Activated naive CD4-positive, alpha-beta T cell treated with anti-CD3 and anti-CD28 coated beads, Interleukin-2, amount 50 U/mL, for 72 hours (primary cell): ENCODE data around the gene PRKRA. TPM values are rescaled to one million over a fixed set of nuclear protein-coding genes. Genes with fewer than 3 reads are reported as not detected.
A peak's percentile ranks its signal among the peaks of the same experiment; 100 is the strongest.
"Not testable (repeated sequence)": the region's sequence is repeated elsewhere in the genome, so short reads cannot be mapped to it uniquely, and the experiment has no call there.

Source experiments
- ATAC-seq, 2 donors: fragments of 150-1000 bp; cut with Tn5 transposase; 2 replicates each; pipeline ENCODE4 v1.10.0; 2021; ENCODE audit warnings: mild to moderate bottlenecking in 2 of 2, moderate library complexity in 2 of 2
- DNase-seq, 2 donors: peaks; one replicate each; pipeline ENCODE4 v3.0.0; 2021 to 2022; ENCODE audit warnings: low spot score in 2 of 2
- H3K27ac Mint-ChIP-seq, 2 donors: one replicate each; pipeline ENCODE4 v1.8.0; 2022; ENCODE audit warnings: mild to moderate bottlenecking in 2 of 2, mixed read lengths in 2 of 2
- H3K36me3 Mint-ChIP-seq, 2 donors: one replicate each; pipeline ENCODE4 v1.8.0; 2022; ENCODE audit warnings: mixed read lengths in 2 of 2
- H3K9me3 Mint-ChIP-seq, 2 donors: one replicate each; pipeline ENCODE4 v1.8.0; 2022; ENCODE audit warnings: mixed read lengths in 2 of 2
- total RNA-seq, 2 donors: library from RNA; stranded (reverse); gene quantifications; one replicate each; pipeline ENCODE4 v1.2.3, GENCODE V29; 2022

Gene PRKRA
- total RNA-seq, 2 donors from 2014 or later, result 57.2 to 144 TPM

DNA sequence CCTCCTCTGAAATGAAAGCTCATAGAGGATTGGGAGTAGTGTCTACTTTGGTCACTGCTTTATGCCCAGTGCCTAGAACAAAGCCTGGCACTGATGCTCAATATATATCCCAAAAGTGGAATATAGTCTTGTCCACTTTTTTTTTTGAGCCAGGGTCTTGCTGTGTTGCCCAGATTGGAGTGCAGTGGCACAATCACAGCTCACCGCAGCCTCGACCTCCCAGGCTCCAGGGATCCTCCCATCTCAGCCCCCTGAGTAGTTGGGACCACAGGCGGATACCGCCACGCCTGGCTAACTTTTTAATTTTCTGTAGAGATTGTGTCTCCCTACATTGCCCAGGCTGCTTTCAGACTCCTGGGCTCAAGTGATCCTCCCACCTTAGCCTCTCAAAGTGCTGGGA is 23.6 kb upstream of the PRKRA start:
- DNase-seq (no peak), ATAC-seq (no peak)
- no peak overlapping the region for H3K27ac Mint-ChIP-seq

DNA sequence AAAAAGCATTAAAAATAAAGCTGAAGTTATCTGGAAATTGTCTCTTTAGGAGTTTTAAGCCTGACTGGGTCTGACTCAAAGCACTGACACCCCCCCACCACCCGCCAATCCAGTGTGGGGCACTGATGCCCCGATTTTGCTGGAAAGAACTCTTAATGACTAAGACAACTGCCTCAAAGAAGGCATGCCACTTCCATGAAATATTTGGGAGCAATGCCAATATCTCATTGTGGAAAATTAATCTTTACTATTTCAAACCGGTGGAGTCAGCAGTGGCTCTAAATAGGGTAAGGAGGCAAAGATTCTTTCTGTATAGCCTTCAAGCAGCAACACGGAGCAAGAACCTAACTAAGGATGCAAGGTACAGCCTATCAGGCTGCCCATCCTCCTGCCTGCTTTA is 23.0 kb upstream of the PRKRA start:
- DNase-seq, result no peak
- no peaks in the 10 kb centered on the region for H3K9me3 Mint-ChIP-seq
- peaks cover 4 to 5% of the 10 kb centered on the region in 2 donors for H3K36me3 Mint-ChIP-seq
- ATAC-seq, result no peak
- H3K27ac Mint-ChIP-seq, result no peak overlapping the region

More for the DNA sequence above, 23.6 kb upstream of the PRKRA start:
- no peaks in the 10 kb centered on the region for H3K9me3 Mint-ChIP-seq
- peaks cover 4 to 5% of the 10 kb centered on the region in 2 donors for H3K36me3 Mint-ChIP-seq

DNA sequence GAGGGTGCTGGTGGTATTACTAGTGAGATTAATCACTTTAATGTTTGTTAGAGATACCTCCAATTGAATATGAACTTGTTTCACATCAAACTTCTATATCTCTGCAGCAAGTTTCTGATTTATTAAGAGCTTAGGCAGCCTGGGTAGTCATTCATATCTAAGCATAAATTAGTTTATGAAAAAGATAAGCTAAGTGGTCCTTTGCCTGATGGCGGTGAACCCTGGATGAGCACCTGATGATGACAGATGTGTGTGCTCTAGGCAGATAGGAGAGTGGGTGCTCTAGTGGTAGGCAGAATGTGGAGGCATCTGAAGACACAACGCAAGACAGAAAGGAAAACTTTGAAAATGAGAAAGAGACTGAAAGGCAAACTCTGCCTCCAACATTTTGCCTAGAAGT is 22.4 kb upstream of the PRKRA start:
- Mint-ChIP-seq H3K36me3 (peaks cover 3% of the 10 kb centered on the region in 2 donors), H3K9me3 (no peaks in the 10 kb centered on the region), H3K27ac (no peak overlapping the region)
- ATAC-seq (no peak), DNase-seq (no peak)

DNA sequence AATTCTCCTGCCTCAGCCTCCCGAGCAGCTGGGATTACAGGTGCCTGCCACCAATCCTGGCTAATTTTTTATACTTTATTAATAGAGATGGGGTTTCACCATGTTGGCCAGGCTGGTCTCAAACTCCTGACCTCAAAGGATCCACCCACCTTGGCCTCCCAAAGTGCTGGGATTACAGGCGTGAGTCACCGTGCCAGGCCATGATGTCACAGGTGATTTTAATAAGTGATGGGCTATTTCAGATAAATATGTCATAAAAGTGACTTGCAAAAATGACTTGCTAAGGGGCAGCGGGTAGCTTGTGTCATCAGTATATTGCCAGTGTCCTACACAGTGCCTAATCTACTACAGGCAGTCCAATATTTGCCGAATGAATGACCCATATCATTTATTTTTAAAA is 20.3 kb upstream of the PRKRA start:
- not testable (repeated sequence) for DNase-seq, ATAC-seq, H3K9me3 Mint-ChIP-seq, H3K27ac Mint-ChIP-seq, H3K36me3 Mint-ChIP-seq

DNA sequence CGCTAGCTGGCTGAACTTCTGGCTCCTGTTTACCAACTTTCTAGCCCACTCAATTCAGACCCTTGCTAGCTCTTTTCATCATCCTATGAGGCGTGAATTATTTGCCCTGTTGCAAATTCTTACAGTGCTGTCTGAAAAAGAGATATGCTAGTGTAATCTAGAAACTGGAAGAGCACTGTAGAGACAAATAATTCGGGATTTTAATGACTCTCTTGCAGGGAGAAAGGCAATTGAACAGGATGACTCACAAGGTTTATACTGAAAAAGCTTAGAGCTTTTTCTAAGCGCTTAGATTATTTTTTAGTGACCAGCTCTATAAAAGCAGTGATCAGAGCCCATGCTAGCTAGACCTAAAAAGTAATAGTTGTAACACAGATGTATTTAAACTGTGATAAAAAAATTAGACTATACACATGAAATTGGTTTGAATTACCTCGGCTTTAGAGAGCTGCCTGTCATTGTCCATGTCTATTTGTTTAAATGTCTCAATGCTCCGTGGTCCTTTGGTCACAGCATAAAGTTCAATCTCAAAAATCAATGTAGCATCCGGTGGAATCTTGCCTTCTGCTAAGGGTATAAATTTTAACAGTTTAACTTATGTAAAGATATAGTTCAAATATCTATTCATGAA is 18.4 kb upstream of the PRKRA start:
- no peaks in the 10 kb centered on the region for H3K36me3 Mint-ChIP-seq
- no peaks in the 10 kb centered on the region for H3K9me3 Mint-ChIP-seq
- ATAC-seq, result no peak
- DNase-seq, result no peak
- H3K27ac Mint-ChIP-seq, result no peak overlapping the region

DNA sequence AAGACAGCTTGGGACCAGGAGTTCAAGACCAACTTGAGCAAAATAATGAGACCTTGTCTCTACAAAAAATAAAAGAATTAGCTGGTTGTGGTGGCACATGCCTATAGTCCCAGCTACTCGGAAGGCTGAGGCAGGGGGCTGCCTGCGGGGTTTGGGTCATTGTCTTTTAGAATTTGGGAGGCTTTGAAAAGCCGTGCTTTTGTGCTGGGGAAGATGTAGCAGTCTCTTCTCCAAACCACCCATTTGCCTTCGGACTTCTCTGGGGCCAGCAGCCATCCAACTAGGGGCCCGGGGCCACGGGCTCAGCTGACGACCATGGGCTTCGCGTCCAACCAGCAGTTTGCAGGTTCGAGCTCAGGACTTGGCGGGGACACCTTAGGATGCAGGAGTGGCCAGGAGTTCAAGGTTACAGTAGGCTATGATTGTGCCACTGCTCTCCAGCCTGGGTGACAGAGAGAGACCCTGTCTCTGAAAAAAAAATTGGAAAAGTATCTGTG is 6.5 kb upstream of the PRKRA start:
- DNase-seq (no peak), ATAC-seq (no peak)
- H3K9me3 Mint-ChIP-seq, result peaks cover 0 to 6% of the 10 kb centered on the region in 2 donors
- no peak overlapping the region for H3K27ac Mint-ChIP-seq
- H3K36me3 Mint-ChIP-seq, result no peaks in the 10 kb centered on the region

DNA sequence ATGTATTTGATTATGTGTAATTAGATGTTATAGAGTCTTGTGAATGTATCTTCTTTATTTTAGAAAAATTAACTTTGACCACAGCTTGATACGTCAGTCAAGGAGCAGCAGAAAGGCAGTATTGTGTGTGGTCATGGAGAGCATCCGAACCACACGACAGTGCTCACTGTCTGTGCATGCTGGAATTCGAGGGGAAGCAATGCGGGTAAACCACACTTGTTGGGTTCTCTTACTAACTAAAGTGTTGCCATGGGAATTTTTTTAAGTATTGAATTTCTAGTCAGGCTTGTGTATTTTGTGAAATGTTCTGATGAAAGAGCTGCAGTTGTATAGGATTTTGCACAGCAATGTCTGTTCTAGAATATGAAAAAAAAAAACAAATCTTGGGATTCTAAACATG is 5.0 kb upstream of the PRKRA start:
- Mint-ChIP-seq H3K36me3 (peaks cover 6 to 8% of the 10 kb centered on the region in 2 donors), H3K9me3 (peaks cover 0 to 6% of the 10 kb centered on the region in 2 donors), H3K27ac (no peak overlapping the region)
- DNase-seq, result no peak
- ATAC-seq, result no peak

DNA sequence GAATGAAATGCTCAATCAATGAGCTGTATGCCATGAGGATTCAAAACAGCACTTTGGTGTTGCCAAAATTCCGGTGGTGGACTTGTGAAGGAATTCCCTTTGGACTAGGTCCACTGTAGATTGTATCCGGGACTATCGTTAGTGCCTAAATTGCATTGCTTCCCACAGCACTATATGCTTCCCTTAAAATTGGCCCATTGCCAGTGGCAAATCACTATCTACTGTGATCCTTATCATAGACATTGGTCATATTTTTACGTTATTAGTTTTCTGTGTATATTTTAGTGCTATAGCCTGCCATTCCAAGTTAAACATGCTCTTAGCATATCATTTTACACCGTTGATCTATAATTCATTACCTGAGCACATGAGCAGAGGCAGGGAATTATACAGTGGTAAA is 1.9 kb upstream of the PRKRA start:
- DNase-seq (no peak), ATAC-seq (no peak)
- H3K36me3 Mint-ChIP-seq, result peaks cover 21 to 29% of the 10 kb centered on the region in 2 donors
- peaks cover 0 to 6% of the 10 kb centered on the region in 2 donors for H3K9me3 Mint-ChIP-seq
- no peak overlapping the region for H3K27ac Mint-ChIP-seq

DNA sequence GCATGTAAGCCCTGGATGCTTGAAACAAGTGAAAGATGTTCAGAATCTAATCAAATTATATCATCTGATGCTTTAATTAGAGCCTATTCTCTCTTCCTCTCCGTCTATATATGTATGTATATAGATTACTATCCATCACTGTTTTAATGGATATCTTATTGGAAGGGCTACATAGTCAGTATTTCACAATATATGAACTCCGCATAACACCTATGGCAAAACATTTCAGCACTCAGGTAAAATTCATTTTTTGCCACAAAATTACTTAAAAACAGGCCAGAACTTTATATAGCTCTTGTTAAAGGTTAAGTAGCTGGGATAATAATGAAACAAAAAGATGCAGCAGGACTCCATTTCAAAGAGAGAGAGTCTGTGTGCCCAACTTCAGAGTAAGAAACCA is 1.4 kb upstream of the PRKRA start:
- DNase-seq (no peak), ATAC-seq (no peak)
- Mint-ChIP-seq H3K27ac (no peak overlapping the region), H3K9me3 (peaks cover 0 to 6% of the 10 kb centered on the region in 2 donors), H3K36me3 (peaks cover 26 to 29% of the 10 kb centered on the region in 2 donors)

DNA sequence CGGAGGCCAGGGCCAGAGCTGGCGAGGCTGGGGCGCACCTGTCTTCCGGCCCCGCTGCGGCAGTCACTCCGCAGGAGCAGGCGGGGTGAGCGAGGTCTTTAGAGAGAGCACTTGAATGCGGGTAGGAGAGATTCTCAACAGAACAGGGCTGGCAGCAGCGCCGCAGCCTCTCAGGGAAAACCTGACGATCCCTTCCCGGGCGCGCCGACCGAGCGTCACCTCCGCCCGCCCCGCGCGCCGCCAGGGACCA is 526 bp downstream of the PRKRA start:
- peaks cover 29 to 31% of the 10 kb centered on the region in 2 donors for H3K36me3 Mint-ChIP-seq
- peak overlapping the region; percentile 92 to 95 for H3K27ac Mint-ChIP-seq
- DNase-seq, result peak in 1 of 2 donors; percentile 89
- ATAC-seq, result peak in 1 of 2 donors; percentile 66
- H3K9me3 Mint-ChIP-seq, result peaks cover 0 to 6% of the 10 kb centered on the region in 2 donors

DNA sequence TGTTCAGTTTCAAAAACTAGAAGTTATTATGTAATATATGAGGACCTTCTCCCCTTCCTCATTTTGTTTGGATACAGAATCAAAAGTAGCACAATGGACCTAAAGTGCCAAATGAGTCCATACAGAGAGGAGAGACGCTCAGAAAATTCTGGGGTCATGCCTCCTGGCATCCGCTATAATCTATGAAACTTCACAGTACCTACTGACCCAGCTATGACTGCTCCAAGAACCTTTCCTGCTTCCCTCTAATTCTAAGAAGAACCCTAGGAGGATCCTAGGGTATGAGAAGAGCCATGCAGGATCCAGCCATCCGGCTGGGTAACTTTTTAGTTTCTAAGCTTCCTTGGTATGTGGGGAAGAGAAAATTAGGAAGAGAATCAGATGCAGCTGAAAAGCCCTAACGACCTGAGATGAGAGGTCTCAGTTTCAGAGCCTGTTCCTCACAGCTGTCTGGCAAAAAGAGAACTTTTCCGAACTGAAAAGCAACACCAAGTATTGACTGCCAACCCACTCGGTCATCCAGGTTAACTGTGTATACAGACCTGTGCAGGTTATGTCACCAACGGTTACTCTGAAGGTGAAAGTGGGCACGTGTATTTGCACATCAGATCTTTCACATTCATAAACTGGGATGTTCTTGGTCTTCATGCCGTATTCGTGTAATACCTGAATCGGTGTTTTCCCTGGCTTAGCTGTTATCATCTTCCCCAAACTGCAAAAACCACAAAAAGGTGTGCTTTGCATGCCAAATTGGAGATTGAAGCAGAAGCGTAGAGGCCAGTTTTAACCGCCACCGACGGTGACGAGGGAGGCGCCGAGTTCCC is 1.1 kb downstream of the PRKRA start:
- ATAC-seq, result peak in 1 of 2 donors; percentile 1
- DNase-seq, result no peak
- Mint-ChIP-seq H3K36me3 (peaks cover 29 to 31% of the 10 kb centered on the region in 2 donors), H3K27ac (peak overlapping the region; percentile 92 to 95), H3K9me3 (peaks cover 0 to 5% of the 10 kb centered on the region in 2 donors)

DNA sequence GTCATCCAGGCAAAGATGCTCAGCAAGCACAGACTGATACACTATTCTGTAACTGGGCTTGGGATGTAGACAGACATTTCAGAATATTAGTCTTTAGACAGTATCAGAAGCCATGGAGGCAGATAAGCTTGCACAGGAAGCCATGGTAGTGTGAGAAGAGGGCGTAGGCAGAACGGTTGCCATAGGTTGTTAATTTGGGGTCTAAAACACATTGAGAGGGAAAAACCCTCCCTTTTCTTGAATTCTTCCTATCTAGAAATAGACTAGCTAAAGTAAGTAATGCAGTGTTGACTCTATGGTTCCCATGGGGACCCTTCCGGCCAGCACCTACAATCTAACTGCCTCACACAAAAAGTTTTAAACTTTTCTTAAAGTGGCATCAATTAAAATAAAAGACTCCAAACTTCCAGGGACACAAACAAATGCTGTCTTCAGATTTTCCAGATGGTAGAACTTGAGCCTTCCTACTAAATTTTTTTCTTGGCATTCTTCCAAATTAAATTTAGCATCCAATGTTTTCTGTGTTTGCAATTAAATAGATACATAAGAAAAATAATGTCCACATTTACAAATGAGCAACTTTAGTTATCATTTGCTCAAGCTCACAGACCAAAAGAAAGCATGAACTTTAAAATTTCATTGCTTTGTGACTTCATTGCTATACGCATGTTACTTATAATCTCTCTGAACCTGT is 1.9 kb downstream of the PRKRA start:
- peak overlapping the region in 1 of 2 donors; percentile 95 for H3K27ac Mint-ChIP-seq
- H3K9me3 Mint-ChIP-seq, result no peaks in the 10 kb centered on the region
- DNase-seq (no peak), ATAC-seq (no peak)
- H3K36me3 Mint-ChIP-seq, result peaks cover 29 to 31% of the 10 kb centered on the region in 2 donors

DNA sequence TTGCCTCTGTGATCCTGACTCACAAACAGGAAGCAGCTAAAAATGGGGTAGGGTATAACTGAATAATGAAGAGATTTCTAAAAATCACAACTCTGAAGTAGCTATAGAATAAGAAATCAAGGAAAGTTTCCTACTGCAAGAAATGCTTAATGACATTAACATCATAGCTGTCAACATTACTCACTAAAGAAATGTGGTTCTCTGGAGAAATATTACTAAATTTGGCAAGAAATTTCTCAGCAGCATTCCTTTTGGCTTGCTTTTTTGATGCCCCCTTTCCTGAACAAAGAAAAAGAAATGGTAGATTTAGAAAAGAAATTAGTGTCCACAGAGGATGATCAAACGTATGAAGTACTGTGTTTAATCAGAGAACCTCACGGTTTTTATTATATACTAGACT is 9.5 kb downstream of the PRKRA start:
- Mint-ChIP-seq H3K9me3 (no peaks in the 10 kb centered on the region), H3K36me3 (peaks cover 5 to 10% of the 10 kb centered on the region in 2 donors), H3K27ac (no peak overlapping the region)
- ATAC-seq (no peak), DNase-seq (no peak)

DNA sequence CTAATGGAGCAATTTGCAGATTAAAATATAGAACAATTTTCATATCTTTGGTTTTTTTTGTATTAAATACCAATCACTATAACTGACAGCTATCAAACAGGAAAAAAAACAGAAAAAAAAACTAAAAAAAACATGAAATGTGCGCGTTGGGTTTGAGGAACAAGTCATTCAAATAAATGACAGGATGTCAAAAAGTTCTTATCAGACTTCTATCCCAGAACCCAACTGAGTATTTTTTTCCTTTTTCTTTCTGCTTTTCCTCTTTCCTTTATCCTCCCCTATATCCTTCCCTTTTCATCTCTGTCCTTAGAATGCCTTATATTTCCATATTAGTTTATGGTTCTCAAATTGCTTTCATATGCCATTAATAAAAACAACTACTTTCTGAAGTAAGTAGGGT is 14.3 kb downstream of the PRKRA start:
- Mint-ChIP-seq H3K36me3 (peaks cover 10 to 17% of the 10 kb centered on the region in 2 donors), H3K27ac (no peak overlapping the region), H3K9me3 (no peaks in the 10 kb centered on the region)
- no peak for ATAC-seq
- no peak for DNase-seq

DNA sequence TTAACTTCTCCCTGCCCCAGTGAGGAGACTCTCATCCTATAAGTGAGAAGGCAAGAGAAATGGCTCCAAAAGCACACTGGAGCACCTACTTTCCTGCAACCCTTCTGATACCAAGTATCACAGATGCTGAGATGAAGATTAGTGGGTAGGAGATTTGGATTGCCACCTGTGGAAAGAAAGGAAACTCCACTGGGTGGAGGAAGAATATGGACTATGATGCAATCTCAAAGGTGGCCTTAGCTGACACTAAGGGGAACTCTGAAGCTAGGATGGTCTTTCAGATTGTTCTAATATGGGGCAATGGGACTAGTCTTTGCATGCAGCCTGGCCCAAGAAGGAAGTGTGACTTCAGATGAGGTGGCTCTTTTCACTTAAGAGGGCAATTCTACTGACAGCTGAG is 21.6 kb downstream of the PRKRA start:
- Mint-ChIP-seq H3K27ac (no peak overlapping the region), H3K36me3 (peaks cover 34 to 58% of the 10 kb centered on the region in 2 donors), H3K9me3 (peaks cover 16 to 17% of the 10 kb centered on the region in 2 donors)
- no peak for DNase-seq
- ATAC-seq, result no peak

DNA sequence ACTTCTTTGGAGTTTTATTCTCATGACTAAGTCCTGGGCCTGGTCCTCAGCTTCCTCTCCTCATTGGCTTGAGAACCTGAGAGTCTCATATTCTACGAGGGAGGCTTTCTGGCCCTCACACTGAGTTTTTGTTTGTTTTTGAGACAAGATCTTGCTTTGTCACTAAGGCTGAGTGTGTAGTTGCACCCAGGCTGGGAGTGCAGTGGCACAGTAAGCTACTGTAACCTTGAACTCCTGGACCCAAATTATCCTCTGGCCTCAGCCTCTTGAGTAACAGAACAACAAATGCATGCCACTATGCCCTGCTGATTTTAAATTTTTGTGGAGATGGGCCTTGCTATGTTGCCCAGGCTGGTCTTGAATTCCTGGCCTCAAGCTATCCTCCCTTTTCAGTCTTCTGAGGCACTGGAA is 22.6 kb downstream of the PRKRA start:
- ATAC-seq (no peak), DNase-seq (no peak)
- Mint-ChIP-seq H3K27ac (peak overlapping the region in 1 of 2 donors; percentile 13), H3K9me3 (peaks cover 17 to 18% of the 10 kb centered on the region in 2 donors), H3K36me3 (peaks cover 34 to 65% of the 10 kb centered on the region in 2 donors)

DNA sequence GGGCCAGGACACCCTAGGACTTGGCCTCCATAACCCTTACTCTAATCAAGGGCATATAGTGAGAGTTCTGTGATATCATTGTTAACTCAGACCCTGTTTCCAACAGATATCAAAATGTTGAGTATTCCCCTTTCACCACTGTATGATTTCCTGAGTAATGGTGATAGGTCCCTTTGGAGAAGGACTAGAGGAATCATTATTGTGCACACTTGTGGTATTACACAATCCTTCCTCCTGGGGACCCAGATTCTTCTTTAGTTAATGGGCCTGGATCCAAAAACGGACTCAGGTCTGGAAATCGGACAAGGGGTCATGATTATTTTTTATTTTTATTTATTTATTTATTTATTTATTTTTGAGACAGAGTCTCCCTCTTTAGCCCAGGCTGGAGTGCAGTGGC is 23.5 kb downstream of the PRKRA start:
- peaks cover 34 to 65% of the 10 kb centered on the region in 2 donors for H3K36me3 Mint-ChIP-seq
- peaks cover 17 to 18% of the 10 kb centered on the region in 2 donors for H3K9me3 Mint-ChIP-seq
- no peak overlapping the region for H3K27ac Mint-ChIP-seq
- DNase-seq, result no peak
- ATAC-seq, result no peak
